ENCODE measurements around the gene PAX3.
A peak's percentile ranks its signal among the peaks of the same experiment; 100 is the strongest.

PAX3 gene

GRCh38 chr2:222298311-222299150 is at the start of gene PAX3:
Gene PAX3 (minus strand): TSS chr2:222298998. CDS start chr2:222298615, 383 bp downstream.
- no peak for ATAC-seq
- DNase-seq (ENCODE audit: low spot score in 2 of 2), result no peak
- H3K4me1 Mint-ChIP-seq, result peaks cover 33% of the 10 kb centered on the region
- no peak within 1 kb of the TSS for H3K4me3 Mint-ChIP-seq
- peaks cover 4% of the 10 kb centered on the region for H3K9me3 Mint-ChIP-seq
- no peak within 1 kb of the TSS for H3K27ac Mint-ChIP-seq
- peaks cover 22% of the 10 kb centered on the region for H3K36me3 Mint-ChIP-seq

- Mint-ChIP-seq H3K9me3 (no peaks in the 10 kb centered on the region), H3K4me1 (no peaks in the 10 kb centered on the region), H3K4me3 (no peak overlapping the region), H3K36me3 (no peaks in the 10 kb centered on the region), H3K27ac (no peak overlapping the region)
- ATAC-seq (no peak), DNase-seq (ENCODE audit: low spot score in 2 of 2) (no peak)
Measured at GRCh38 chr2:222341331-222341730, 42.5 kb upstream of the PAX3 start.

DNA sequence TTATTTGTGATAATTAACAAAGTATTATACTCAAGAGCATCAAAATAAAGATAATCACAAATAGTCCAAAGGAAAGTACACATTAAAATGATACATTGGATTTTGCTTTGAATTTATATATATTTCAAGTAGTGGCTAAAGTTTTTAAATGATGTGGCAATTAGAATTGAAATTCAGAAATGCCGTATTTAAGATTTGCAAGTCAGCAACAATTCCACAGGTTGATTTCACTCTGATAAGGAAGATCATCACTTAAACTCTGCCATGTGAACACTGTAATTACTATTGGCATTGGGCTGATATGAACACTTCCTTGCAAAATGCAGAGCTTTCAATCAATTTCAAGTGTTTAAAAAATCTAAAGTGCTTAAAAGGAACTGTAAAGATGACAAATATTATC is 39.6 kb upstream of the PAX3 start:
- H3K9me3 Mint-ChIP-seq, result peaks cover 7% of the 10 kb centered on the region
- ATAC-seq (no peak), DNase-seq (ENCODE audit: low spot score in 2 of 2) (no peak)
- no peaks in the 10 kb centered on the region for H3K36me3 Mint-ChIP-seq
- no peak overlapping the region for H3K27ac Mint-ChIP-seq
- H3K4me3 Mint-ChIP-seq, result no peak overlapping the region
- H3K4me1 Mint-ChIP-seq, result no peaks in the 10 kb centered on the region

DNA sequence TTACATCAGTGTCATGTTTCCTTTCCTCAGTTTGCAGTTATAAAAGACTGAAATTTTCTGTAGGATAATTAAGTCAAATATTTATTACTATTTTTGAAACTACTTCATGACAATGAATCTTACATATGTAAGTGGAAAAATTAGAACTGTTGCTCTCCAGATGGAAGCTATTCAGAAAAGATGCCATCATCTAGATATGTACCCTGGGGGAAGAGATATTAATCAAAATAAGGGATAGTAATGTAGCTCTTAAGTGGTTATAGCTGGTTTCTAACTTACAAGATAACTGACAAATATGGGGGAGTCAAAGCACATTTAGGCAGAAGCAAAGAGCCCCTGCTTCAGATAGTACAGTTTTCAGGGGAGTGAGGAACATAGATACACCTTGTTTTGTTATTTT is 38.1 kb upstream of the PAX3 start:
- peaks cover 10% of the 10 kb centered on the region for H3K9me3 Mint-ChIP-seq
- ATAC-seq (no peak), DNase-seq (ENCODE audit: low spot score in 2 of 2) (no peak)
- no peak overlapping the region for H3K27ac Mint-ChIP-seq
- no peak overlapping the region for H3K4me3 Mint-ChIP-seq
- H3K36me3 Mint-ChIP-seq, result no peaks in the 10 kb centered on the region
- H3K4me1 Mint-ChIP-seq, result no peaks in the 10 kb centered on the region

GRCh38 chr2:222336442-222336841 is 37.6 kb upstream of the PAX3 start:
- Mint-ChIP-seq H3K36me3 (no peaks in the 10 kb centered on the region), H3K4me1 (no peaks in the 10 kb centered on the region), H3K9me3 (peaks cover 10% of the 10 kb centered on the region), H3K4me3 (no peak overlapping the region), H3K27ac (no peak overlapping the region)
- no peak for DNase-seq (ENCODE audit: low spot score in 2 of 2)
- ATAC-seq, result no peak

DNA sequence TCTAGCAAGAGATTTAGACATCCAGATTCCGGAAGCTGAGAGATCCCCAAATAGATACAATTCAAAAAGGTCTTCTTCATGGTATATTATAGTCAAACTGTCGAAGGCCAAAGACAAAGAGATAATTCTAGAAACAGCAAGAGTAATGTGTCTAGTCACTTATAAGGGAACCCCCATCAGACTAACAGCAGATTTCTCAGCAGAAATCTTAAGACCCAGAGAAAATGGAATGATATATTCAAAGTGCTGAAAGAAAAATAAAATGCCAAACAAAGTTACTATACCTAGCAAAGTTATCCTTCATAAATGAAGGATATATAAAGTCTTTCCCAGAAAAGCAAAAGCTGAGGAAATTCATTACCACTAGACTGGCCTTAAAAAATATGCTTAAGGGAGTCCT is 36.1 kb upstream of the PAX3 start:
- Mint-ChIP-seq H3K27ac (no peak overlapping the region), H3K4me1 (no peaks in the 10 kb centered on the region), H3K4me3 (no peak overlapping the region), H3K36me3 (no peaks in the 10 kb centered on the region), H3K9me3 (peaks cover 10% of the 10 kb centered on the region)
- DNase-seq (ENCODE audit: low spot score in 2 of 2), result no peak
- no peak for ATAC-seq

- Mint-ChIP-seq H3K9me3 (peaks cover 10% of the 10 kb centered on the region), H3K4me3 (no peak overlapping the region), H3K4me1 (no peaks in the 10 kb centered on the region), H3K27ac (no peak overlapping the region), H3K36me3 (no peaks in the 10 kb centered on the region)
- DNase-seq (ENCODE audit: low spot score in 2 of 2) (no peak), ATAC-seq (no peak)
Measured at GRCh38 chr2:222333397-222333796, 34.6 kb upstream of the PAX3 start.

GRCh38 chr2:222332116-222332515 is 33.3 kb upstream of the PAX3 start:
- peaks cover 10% of the 10 kb centered on the region for H3K9me3 Mint-ChIP-seq
- no peak overlapping the region for H3K4me3 Mint-ChIP-seq
- no peaks in the 10 kb centered on the region for H3K36me3 Mint-ChIP-seq
- no peak for ATAC-seq
- H3K27ac Mint-ChIP-seq, result no peak overlapping the region
- no peak for DNase-seq (ENCODE audit: low spot score in 2 of 2)
- no peaks in the 10 kb centered on the region for H3K4me1 Mint-ChIP-seq

DNA sequence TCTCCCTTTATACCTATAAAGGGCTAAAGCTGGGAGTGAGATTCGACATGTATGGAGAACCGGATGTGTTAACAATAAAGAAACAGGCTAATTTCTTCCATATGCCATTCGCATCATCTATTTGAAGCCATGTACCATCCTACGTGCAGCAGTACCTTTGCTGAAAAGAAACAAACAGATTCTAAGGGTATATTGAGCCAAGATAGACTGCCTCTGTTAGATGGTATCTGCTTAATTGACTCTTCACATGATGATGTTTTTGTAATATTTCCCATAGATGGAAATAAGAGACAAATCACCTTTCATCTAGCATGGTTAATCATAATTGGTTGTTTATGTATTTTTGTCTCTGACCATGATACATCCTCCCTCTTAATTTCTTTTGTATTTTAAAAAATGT is 32.1 kb upstream of the PAX3 start:
- DNase-seq (ENCODE audit: low spot score in 2 of 2) (no peak), ATAC-seq (no peak)
- Mint-ChIP-seq H3K27ac (no peak overlapping the region), H3K36me3 (no peaks in the 10 kb centered on the region), H3K4me1 (no peaks in the 10 kb centered on the region), H3K9me3 (peaks cover 10% of the 10 kb centered on the region), H3K4me3 (no peak overlapping the region)

DNA sequence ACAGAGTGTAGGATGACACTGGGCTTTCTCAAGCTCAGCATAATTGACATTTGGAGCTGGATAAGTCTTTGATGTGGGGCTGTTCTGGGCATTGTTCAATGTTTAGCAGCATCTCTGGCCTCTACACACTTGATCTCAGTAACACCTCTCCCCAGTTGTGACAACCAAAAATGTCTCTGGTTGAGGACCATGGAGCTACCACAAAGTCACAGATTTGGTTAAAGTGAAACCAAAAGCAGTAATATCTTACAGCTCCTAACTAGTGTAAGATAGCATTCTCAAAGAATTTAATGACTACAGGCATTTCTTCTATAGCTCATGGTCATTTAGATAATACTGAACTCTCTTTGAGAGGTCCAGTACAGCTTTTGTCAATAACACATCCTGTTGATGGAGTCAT is 23.4 kb upstream of the PAX3 start:
- no peak for ATAC-seq
- no peaks in the 10 kb centered on the region for H3K4me1 Mint-ChIP-seq
- H3K4me3 Mint-ChIP-seq, result no peak overlapping the region
- no peak overlapping the region for H3K27ac Mint-ChIP-seq
- H3K9me3 Mint-ChIP-seq, result peaks cover 3% of the 10 kb centered on the region
- no peak for DNase-seq (ENCODE audit: low spot score in 2 of 2)
- no peaks in the 10 kb centered on the region for H3K36me3 Mint-ChIP-seq

DNA sequence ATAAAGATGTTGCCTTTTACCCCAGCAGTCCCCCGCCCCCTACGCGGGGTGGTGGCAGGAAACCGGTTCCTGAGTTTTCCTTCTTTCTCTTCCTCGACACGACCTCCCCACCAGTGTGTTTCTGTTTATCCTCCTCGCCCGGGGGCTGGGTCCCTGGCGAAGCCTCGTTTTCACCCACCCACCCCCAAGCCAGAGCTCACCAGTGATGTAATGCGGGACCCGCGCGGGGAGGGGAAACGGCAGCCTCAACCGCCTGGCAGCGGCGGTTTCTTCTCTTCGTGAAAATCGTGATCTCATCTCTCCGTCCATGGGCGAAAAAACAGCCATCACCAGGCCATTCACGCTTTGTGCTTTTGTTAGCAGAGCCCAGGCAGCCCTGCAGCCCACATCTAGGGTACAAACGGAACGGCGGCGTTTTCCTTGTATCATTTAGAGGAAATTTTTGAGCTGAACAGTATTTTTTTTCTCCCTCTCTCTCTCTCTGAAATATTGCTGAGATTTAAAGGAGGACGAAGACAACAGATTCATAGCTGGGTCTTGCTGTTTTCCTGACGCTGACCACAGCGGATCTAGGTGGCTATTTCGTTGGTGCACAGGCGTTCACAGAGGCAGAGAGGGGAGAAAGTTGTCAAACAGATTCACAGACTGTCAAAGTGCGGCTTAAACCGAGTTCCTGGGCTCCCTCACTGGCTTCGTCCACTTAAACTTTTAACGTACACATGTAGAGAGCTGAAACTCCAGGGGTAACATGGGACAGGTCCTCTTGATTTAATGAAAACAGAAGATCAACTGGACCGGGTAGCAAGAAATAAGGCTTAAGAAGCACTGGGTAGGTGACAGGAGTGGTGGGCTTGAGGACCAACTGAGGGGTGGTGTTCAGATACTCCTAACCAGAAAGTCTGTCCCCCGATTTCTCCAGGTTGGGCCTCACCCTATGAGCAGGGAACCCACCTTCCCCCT is 21.9 kb upstream of the PAX3 start:
- H3K27ac Mint-ChIP-seq, result no peak overlapping the region
- H3K9me3 Mint-ChIP-seq, result peaks cover 3% of the 10 kb centered on the region
- H3K36me3 Mint-ChIP-seq, result no peaks in the 10 kb centered on the region
- no peaks in the 10 kb centered on the region for H3K4me1 Mint-ChIP-seq
- no peak for ATAC-seq
- peak overlapping the region; percentile 45 for H3K4me3 Mint-ChIP-seq
- no peak for DNase-seq (ENCODE audit: low spot score in 2 of 2)

GRCh38 chr2:222319586-222320435 is 21.0 kb upstream of the PAX3 start:
- Mint-ChIP-seq H3K36me3 (no peaks in the 10 kb centered on the region), H3K9me3 (no peaks in the 10 kb centered on the region), H3K4me1 (no peaks in the 10 kb centered on the region), H3K4me3 (peak overlapping the region; percentile 60), H3K27ac (no peak overlapping the region)
- ATAC-seq (peak; percentile 37), DNase-seq (ENCODE audit: low spot score in 2 of 2) (no peak)

DNA sequence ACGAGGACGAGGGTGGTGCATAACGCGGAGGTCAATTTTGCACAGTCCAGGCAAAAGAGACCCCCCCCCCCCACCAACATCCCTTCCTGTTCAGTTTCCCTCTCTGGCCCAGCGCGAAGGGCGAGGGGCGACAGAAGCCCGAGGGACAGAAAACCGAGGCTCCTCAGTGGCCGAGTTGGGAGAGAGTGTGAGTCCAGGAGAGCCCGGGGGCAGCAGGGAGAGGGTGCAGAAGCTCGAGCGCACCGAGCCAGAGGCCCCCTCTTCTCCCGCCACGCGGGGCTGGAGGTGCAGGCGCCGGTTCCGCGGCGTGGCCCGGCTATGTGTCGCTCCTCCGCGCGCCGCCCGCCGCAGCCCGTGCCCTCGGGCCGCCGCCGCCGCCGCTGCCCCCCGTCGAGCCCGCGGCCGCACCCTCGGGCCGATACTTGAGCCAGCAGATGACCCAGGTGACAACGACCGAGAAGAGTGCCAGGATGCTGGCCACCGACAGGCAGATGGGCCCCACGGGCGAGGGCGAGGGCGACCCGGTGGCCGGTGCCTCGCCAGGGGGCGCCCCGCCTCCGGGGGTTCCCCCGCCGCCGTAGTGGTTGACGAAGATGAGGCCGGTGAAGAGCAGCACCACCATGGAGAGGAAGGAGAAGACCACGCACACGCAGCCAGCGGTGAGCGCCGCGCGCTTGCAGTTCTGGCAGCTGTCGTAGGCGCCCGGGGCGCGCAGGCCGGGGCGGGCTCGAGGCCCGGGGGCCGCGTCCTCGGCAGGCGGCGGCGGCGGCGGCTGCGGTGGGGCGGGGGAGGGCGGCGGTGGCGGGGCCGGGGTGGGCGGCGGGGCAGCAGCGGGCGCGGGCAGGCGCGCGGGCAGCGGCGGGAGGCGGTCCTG is 20.2 kb upstream of the PAX3 start:
- H3K4me1 Mint-ChIP-seq, result no peaks in the 10 kb centered on the region
- no peaks in the 10 kb centered on the region for H3K9me3 Mint-ChIP-seq
- H3K36me3 Mint-ChIP-seq, result no peaks in the 10 kb centered on the region
- H3K27ac Mint-ChIP-seq, result no peak overlapping the region
- peak overlapping the region; percentile 60 for H3K4me3 Mint-ChIP-seq
- DNase-seq (ENCODE audit: low spot score in 2 of 2) (no peak), ATAC-seq (peak; percentile 62)

DNA sequence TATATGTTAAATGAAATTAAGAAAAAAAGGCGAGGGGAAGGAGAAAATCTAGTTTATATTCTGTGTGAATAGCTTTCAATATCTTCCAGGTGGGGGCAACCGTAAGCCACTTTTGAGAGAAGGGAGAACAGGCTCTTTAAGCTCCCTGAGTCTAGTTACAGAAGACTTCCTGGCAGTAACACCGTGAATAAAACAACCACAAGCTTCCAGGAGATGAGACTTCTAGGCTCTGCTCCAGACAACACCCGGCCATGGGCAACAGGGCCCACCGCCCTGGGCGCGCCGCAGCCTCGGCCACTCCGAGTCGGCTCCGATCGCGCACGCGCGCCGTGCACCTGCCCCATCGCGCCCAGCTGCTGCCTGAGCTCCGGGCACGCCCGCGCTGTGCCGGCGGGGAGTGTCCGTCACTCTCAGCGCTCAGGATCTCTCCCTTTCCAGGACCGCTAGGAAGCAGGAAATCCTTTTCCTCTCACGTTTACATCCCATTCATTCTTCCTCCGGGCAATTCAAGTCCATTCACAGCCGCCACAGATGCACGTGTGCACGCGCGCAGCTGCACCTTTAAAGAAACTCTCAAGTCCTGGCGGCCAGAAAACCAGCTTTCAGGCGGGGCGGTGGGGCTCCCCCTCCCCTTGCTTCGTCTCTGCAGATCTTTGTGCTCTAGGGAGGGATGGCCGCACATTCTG is 19.4 kb upstream of the PAX3 start:
- no peaks in the 10 kb centered on the region for H3K4me1 Mint-ChIP-seq
- peak overlapping the region; percentile 60 for H3K4me3 Mint-ChIP-seq
- ATAC-seq, result peak; percentile 72
- no peaks in the 10 kb centered on the region for H3K9me3 Mint-ChIP-seq
- H3K27ac Mint-ChIP-seq, result no peak overlapping the region
- H3K36me3 Mint-ChIP-seq, result no peaks in the 10 kb centered on the region
- peak in 1 of 2 donors; percentile 65 for DNase-seq (ENCODE audit: low spot score in 2 of 2)
